H9 (cell line): Measurements from ENCODE around the gene BACH2. TPM values are rescaled to one million over a fixed set of nuclear protein-coding genes. Genes with fewer than 3 reads are reported as not detected.

Experiments
- DNase-seq: peaks from one replicate; pipeline ENCODE4 v3.0.0-alpha.2; 2017
- H2AFZ ChIP-seq: one replicate; pipeline ENCODE4 v1.6.1; 2013; ENCODE audit warnings: mild to moderate bottlenecking, low read length, control low read depth, moderate library complexity
- H2AK5ac ChIP-seq: 2 replicates; pipeline ENCODE4 v1.6.1; 2013; ENCODE audit warnings: low read length, control low read depth, mixed read lengths; ENCODE audit not compliant: insufficient read length
- H2BK120ac ChIP-seq: one replicate; pipeline ENCODE4 v1.6.1; 2013; ENCODE audit warnings: low read depth, mild to moderate bottlenecking, low read length, control low read depth, inconsistent platforms; ENCODE audit not compliant: poor library complexity, severe bottlenecking
- H2BK12ac ChIP-seq: 2 replicates; pipeline ENCODE4 v1.6.1; 2013; ENCODE audit warnings: low read length, control low read depth, mixed read lengths, low read depth; ENCODE audit not compliant: insufficient read length
- H2BK15ac ChIP-seq: 2 replicates; pipeline ENCODE4 v1.6.1; 2013; ENCODE audit warnings: low read depth, low read length, control low read depth
- H2BK20ac ChIP-seq: one replicate; pipeline ENCODE4 v1.6.1; 2013; ENCODE audit warnings: low read depth, mild to moderate bottlenecking, low read length, control low read depth, inconsistent platforms; ENCODE audit not compliant: poor library complexity, severe bottlenecking
- H2BK5ac ChIP-seq: 2 replicates; pipeline ENCODE4 v1.6.1; 2013; ENCODE audit warnings: low read length, control low read depth, mixed read lengths; ENCODE audit not compliant: insufficient read length
- H3K14ac ChIP-seq: 2 replicates; pipeline ENCODE4 v1.6.1; 2013; ENCODE audit warnings: low read length, control low read depth; ENCODE audit not compliant: insufficient read depth
- H3K18ac ChIP-seq: 2 replicates; pipeline ENCODE4 v1.6.1; 2013; ENCODE audit warnings: low read depth, mild to moderate bottlenecking, mixed read lengths, low read length, control low read depth; ENCODE audit not compliant: insufficient read length
- H3K23ac ChIP-seq: 2 replicates; pipeline ENCODE4 v1.6.1; 2013; ENCODE audit warnings: low read length, control low read depth, mixed read lengths, low read depth; ENCODE audit not compliant: insufficient read length
- H3K23me2 ChIP-seq: 2 replicates; pipeline ENCODE4 v1.6.1; 2013; ENCODE audit warnings: low read depth, mild to moderate bottlenecking, mixed read lengths, low read length, control low read depth; ENCODE audit not compliant: insufficient read length, poor library complexity, severe bottlenecking
- H3K27ac ChIP-seq: 2 replicates; pipeline ENCODE4 v1.5.1; 2013; ENCODE audit warnings: low read length, control low read depth, mixed read lengths, low read depth; ENCODE audit not compliant: insufficient read length
- H3K27me3 ChIP-seq: 2 replicates; pipeline ENCODE4 v1.6.1; 2013; ENCODE audit warnings: low read length, control low read depth, inconsistent platforms; ENCODE audit not compliant: insufficient read depth
- H3K4ac ChIP-seq: 2 replicates; pipeline ENCODE4 v1.6.1; 2013; ENCODE audit warnings: low read depth, mild to moderate bottlenecking, control low read depth, inconsistent platforms, low read length, moderate library complexity
- H3K4me1 ChIP-seq: 2 replicates; pipeline ENCODE4 v1.6.1; 2013; ENCODE audit warnings: low read length, control low read depth, inconsistent platforms; ENCODE audit not compliant: insufficient read depth
- H3K4me2 ChIP-seq: 2 replicates; pipeline ENCODE4 v1.6.1; 2013; ENCODE audit warnings: low read length, control low read depth, mixed read lengths; ENCODE audit not compliant: insufficient read length, insufficient read depth
- H3K56ac ChIP-seq: 2 replicates; pipeline ENCODE4 v1.6.1; 2013; ENCODE audit warnings: low read depth, mild to moderate bottlenecking, mixed read lengths, low read length, control low read depth; ENCODE audit not compliant: insufficient read length
- H3K79me1 ChIP-seq: 2 replicates; pipeline ENCODE4 v1.6.1; 2013; ENCODE audit warnings: low read depth, mild to moderate bottlenecking, moderate library complexity, low read length, control low read depth, inconsistent platforms; ENCODE audit not compliant: insufficient read depth, poor library complexity, severe bottlenecking
- H3K79me2 ChIP-seq: 2 replicates; pipeline ENCODE4 v1.6.1; 2013; ENCODE audit warnings: low read length, control low read depth, inconsistent platforms; ENCODE audit not compliant: insufficient read depth
- H3K9ac ChIP-seq: 2 replicates; pipeline ENCODE4 v1.6.1; 2013; ENCODE audit warnings: low read length, control low read depth, mixed read lengths; ENCODE audit not compliant: insufficient read length; ENCODE audit errors: extremely low read depth
- H3K9me3 ChIP-seq: one replicate; pipeline ENCODE4 v1.6.1; 2013; ENCODE audit warnings: low read depth, low read length, inconsistent platforms; ENCODE audit not compliant: control insufficient read depth
- H3T11ph ChIP-seq: one replicate; pipeline ENCODE4 v1.6.1; 2013; ENCODE audit warnings: mild to moderate bottlenecking, low read length, control low read depth, inconsistent platforms
- H4K20me1 ChIP-seq: one replicate; pipeline ENCODE4 v1.6.1; 2013; ENCODE audit not compliant: control insufficient read depth, insufficient read length, insufficient read depth
- H4K5ac ChIP-seq: 2 replicates; pipeline ENCODE4 v1.6.1; 2013; ENCODE audit warnings: low read depth, mild to moderate bottlenecking, mixed read lengths, low read length, control low read depth; ENCODE audit not compliant: insufficient read length
- H4K8ac ChIP-seq: replicated peaks from 2 replicates; pipeline ENCODE4 v1.6.1; 2013; ENCODE audit warnings: low read length, control low read depth, mixed read lengths, low read depth; ENCODE audit not compliant: insufficient read length
- H4K91ac ChIP-seq: 2 replicates; pipeline ENCODE4 v1.6.1; 2013; ENCODE audit warnings: low read depth, mild to moderate bottlenecking, moderate library complexity, mixed read lengths, low read length, control low read depth; ENCODE audit not compliant: insufficient read length
- H3K27ac Mint-ChIP-seq, 3 experiments: 2 replicates in 2 of 3; 3 replicates in 1 of 3; pipeline ENCODE4 v1.8.0; 2020 to 2021; ENCODE audit warnings: mixed read lengths in 3 of 3, mild to moderate bottlenecking in 1 of 3, moderate library complexity in 1 of 3
- H3K27me3 Mint-ChIP-seq: 2 replicates; pipeline ENCODE4 v1.8.0; 2021; ENCODE audit warnings: low read depth, mild to moderate bottlenecking, moderate library complexity, mixed read lengths
- H3K36me3 Mint-ChIP-seq, 3 experiments: 2 replicates in 2 of 3; 3 replicates in 1 of 3; pipeline ENCODE4 v1.8.0; 2020 to 2021; ENCODE audit warnings: low read depth in 3 of 3, mixed read lengths in 3 of 3; ENCODE audit not compliant: insufficient read depth in 1 of 3
- H3K4me1 Mint-ChIP-seq, 2 experiments: 2 replicates each; pipeline ENCODE4 v1.8.0; 2020; ENCODE audit warnings: mixed read lengths in 2 of 2
- H3K4me3 Mint-ChIP-seq, 2 experiments: 2 replicates in 1 of 2; 3 replicates in 1 of 2; pipeline ENCODE4 v1.8.0; 2020 to 2021; ENCODE audit warnings: mild to moderate bottlenecking in 2 of 2, mixed read lengths in 2 of 2, moderate library complexity in 1 of 2
- H3K9me3 Mint-ChIP-seq, 2 experiments: 2 replicates in 1 of 2; 3 replicates in 1 of 2; pipeline ENCODE4 v1.8.0; 2020; ENCODE audit warnings: mild to moderate bottlenecking in 2 of 2, mixed read lengths in 2 of 2, moderate library complexity in 1 of 2
- WGBS: extraction: QIAGEN DNeasy Blood & Tissue Kit; methylation state at CpG from one replicate; pipeline ENCODE4 v1.1.7; 2013; ENCODE audit warnings: missing lambda C conversion rate, low lambda C conversion rate, mixed read lengths; ENCODE audit not compliant: insufficient read length; ENCODE audit errors: extremely low coverage; 5-methylcytosine and 5-hydroxymethylcytosine counted together
- total RNA-seq: library from RNA; stranded (reverse); gene quantifications from 2 replicates; pipeline ENCODE4 v1.2.1, GENCODE V29; 2021
- TF ChIP-seq, protein P1 (sequence below): fragments of 200-600 bp; sonication (generic); conservative IDR thresholded peaks from 3 replicates; pipeline ENCODE4 v1.8.0; 2021; ENCODE audit warnings: antibody characterized with exemption, mild to moderate bottlenecking

The BACH2 gene
- total RNA-seq, 1 experiment from 2014 or later: 2.0 TPM

DNA sequence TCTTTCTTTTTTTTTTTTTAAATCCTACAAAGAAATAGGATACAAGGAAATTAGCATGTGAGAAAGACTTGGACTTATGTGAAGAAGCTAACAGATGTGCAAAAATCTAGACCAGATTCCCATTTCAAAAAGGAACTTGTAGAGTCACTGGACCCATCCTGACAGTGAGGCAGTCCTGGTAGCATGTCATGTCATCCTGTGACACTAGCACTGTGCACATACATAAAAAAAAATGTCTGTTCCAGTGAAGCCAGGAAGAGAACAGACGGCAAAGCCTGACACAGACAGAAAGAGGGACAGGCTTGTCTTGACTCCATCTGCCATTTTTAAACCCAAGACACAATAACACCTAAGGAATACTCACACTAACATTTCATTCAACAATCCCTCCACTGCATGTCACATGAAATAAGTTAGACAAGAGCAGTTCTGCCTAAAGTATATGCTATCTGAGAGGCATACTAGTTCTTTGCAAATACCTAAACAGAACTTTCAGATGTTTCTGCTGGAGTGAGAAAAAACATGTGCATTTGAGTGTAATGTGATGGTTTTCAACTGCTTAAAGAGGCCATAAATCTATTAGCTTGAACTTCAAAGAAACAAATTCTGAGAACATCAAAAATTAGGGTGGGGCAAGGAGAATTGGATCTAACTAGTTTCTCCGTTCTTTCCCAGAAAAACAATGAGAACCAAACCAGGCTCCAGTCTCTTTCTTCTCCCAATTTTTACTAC lies 159.6 kb downstream of the BACH2 start:
- Histone ChIP-seq H3K27ac (no peak overlapping the region), H3K18ac (no peak overlapping the region), H3K27me3 (no peaks in the 10 kb centered on the region), H3K4me1 (no peaks in the 10 kb centered on the region; the same call in 1 of the 2 replicates), H4K91ac (no peak overlapping the region), H3K4me2 (no peak overlapping the region), H3K79me1 (no peaks in the 10 kb centered on the region), H3K9me3 (no peaks in the 10 kb centered on the region), H3K14ac (no peak overlapping the region), H2BK12ac (no peak overlapping the region), H2BK15ac (no peak overlapping the region), H3K9ac (no peak overlapping the region), H3K23me2 (no peaks in the 10 kb centered on the region), H4K20me1 (no peaks in the 10 kb centered on the region), H3T11ph (no peak overlapping the region), H2AFZ (no peak overlapping the region), H3K56ac (no peak overlapping the region), H3K4ac (no peak overlapping the region), H3K23ac (no peak overlapping the region), H4K5ac (no peak overlapping the region), H2AK5ac (no peak overlapping the region), H2BK5ac (no peak overlapping the region), H2BK120ac (no peak overlapping the region), H3K79me2 (no peaks in the 10 kb centered on the region), H2BK20ac (no peak overlapping the region), H4K8ac (no peak overlapping the region)
- Mint-ChIP-seq H3K9me3 (no peaks in the 10 kb centered on the region), H3K36me3 (no peaks in the 10 kb centered on the region), H3K27ac (no peak overlapping the region), H3K4me3 (no peak overlapping the region), H3K27me3 (no peaks in the 10 kb centered on the region; the same call in 1 of the 2 replicates), H3K4me1 (no peaks in the 10 kb centered on the region)
- WGBS: no CpG with 5 or more reads among the region's 2 CpGs
- TF ChIP-seq, protein P1, sequence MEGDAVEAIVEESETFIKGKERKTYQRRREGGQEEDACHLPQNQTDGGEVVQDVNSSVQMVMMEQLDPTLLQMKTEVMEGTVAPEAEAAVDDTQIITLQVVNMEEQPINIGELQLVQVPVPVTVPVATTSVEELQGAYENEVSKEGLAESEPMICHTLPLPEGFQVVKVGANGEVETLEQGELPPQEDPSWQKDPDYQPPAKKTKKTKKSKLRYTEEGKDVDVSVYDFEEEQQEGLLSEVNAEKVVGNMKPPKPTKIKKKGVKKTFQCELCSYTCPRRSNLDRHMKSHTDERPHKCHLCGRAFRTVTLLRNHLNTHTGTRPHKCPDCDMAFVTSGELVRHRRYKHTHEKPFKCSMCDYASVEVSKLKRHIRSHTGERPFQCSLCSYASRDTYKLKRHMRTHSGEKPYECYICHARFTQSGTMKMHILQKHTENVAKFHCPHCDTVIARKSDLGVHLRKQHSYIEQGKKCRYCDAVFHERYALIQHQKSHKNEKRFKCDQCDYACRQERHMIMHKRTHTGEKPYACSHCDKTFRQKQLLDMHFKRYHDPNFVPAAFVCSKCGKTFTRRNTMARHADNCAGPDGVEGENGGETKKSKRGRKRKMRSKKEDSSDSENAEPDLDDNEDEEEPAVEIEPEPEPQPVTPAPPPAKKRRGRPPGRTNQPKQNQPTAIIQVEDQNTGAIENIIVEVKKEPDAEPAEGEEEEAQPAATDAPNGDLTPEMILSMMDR: no peak
- DNase-seq: no peak
